Endothelial cell of umbilical vein (primary cell): ENCODE results near the gene SAP25. TPM values are rescaled to one million over a fixed set of nuclear protein-coding genes. Genes with fewer than 3 reads are reported as not detected.
A peak's percentile ranks its signal among the peaks of the same experiment; 100 is the strongest.

Experiments
- BruUV-seq: library from RNA; stranded (reverse); fragments of 400-500 nt; replicated peaks from 2 replicates; lab custom pipeline; 2021; lab: Mats Ljungman, UMichigan
- CTCF ChIA-PET: fragments of 300-600, 350-600 bp; sonication (Branson Sonifier 250); formaldehyde crosslinking; loops from one replicate; lab custom pipeline; 2021; ENCODE audit warnings: antibody characterized with exemption, inconsistent platforms; lab: Charles Lee
- POLR2A ChIA-PET: fragments of 300-600, 350-600 bp; sonication (Branson Sonifier 250); formaldehyde crosslinking; loops from one replicate; lab custom pipeline; 2021; ENCODE audit warnings: antibody characterized with exemption, inconsistent platforms; lab: Charles Lee
- DNase-seq: peaks from one replicate; pipeline ENCODE4 v3.0.0-alpha.2; 2011; ENCODE audit warnings: low read depth, low spot score
- FAIRE-seq: peaks from 2 replicates; lab custom pipeline; 2011; peaks lifted over from hg19 to GRCh38; lab: Jason Lieb, UNC
- H2AFZ ChIP-seq: 2 replicates; pipeline ENCODE4 v1.6.0; 2012; ENCODE audit warnings: low read depth, low read length, control low read depth, inconsistent platforms
- H3K27ac ChIP-seq: 2 replicates; pipeline ENCODE4 v1.5.1; 2011; ENCODE audit warnings: low read depth, mild to moderate bottlenecking, control low read depth, low read length, moderate library complexity; ENCODE audit not compliant: insufficient read depth
- H3K27me3 ChIP-seq, 2 experiments: 2 replicates each; pipeline versions ENCODE4 v1.6.0 to v1.6.1; 2011; ENCODE audit warnings: low read length in 2 of 2, mixed read lengths in 1 of 2; ENCODE audit not compliant: control insufficient read depth in 2 of 2, insufficient read depth in 2 of 2
- H3K36me3 ChIP-seq, 2 experiments: 2 replicates in 1 of 2; 3 replicates in 1 of 2; pipeline ENCODE4 v1.5.1; 2011; ENCODE audit warnings: low read length in 2 of 2, mild to moderate bottlenecking in 1 of 2, moderate library complexity in 1 of 2; ENCODE audit not compliant: control insufficient read depth in 2 of 2, insufficient read depth in 2 of 2; ENCODE audit errors: extremely low read depth in 1 of 2
- H3K4me1 ChIP-seq: 3 replicates; pipeline ENCODE4 v1.5.1; 2011; ENCODE audit warnings: mild to moderate bottlenecking, low read length; ENCODE audit not compliant: control insufficient read depth, insufficient read depth; ENCODE audit errors: extremely low read depth
- H3K4me2 ChIP-seq: 2 replicates; pipeline ENCODE4 v1.6.1; 2011; ENCODE audit warnings: low read length, control low read depth, mixed read lengths; ENCODE audit not compliant: insufficient read depth
- H3K4me3 ChIP-seq, 3 experiments: fragments of 200-600 bp in 1 of 3; sonication (generic), shearing (Covaris generic) in 1 of 3; replicated peaks in 1 of 3; 2 replicates each; pipeline ENCODE4 v1.5.1; 2011 to 2016; ENCODE audit warnings: control low read depth in 3 of 3, low read length in 3 of 3, mild to moderate bottlenecking in 2 of 3, inconsistent platforms in 1 of 3, low read depth in 1 of 3, moderate library complexity in 1 of 3; ENCODE audit not compliant: insufficient read depth in 1 of 3
- H3K79me2 ChIP-seq: 2 replicates; pipeline ENCODE4 v1.6.0; 2012; ENCODE audit warnings: low read length, inconsistent platforms; ENCODE audit not compliant: control insufficient read depth, insufficient read depth
- H3K9ac ChIP-seq: replicated peaks from 2 replicates; pipeline ENCODE3; 2011; ENCODE audit warnings: low read length, control low read depth; ENCODE audit not compliant: insufficient read depth; ENCODE audit errors: extremely low read depth
- H3K9me1 ChIP-seq: replicated peaks from 3 replicates; pipeline ENCODE4 v1.6.0; 2011; ENCODE audit warnings: mild to moderate bottlenecking, low read length; ENCODE audit not compliant: control insufficient read depth, insufficient read depth; ENCODE audit errors: extremely low read depth
- H3K9me3 ChIP-seq: replicated peaks from 2 replicates; pipeline ENCODE4 v1.5.1; 2012; ENCODE audit warnings: low read length, inconsistent platforms; ENCODE audit not compliant: control insufficient read depth, insufficient read depth
- H4K20me1 ChIP-seq: replicated peaks from 2 replicates; pipeline ENCODE3; 2011; ENCODE audit warnings: mild to moderate bottlenecking, low read length; ENCODE audit not compliant: control insufficient read depth, insufficient read depth; ENCODE audit errors: extremely low read depth
- CTCF ChIP-seq, 2 donors: IDR thresholded peaks; 1 replicate in 1 of 2; 2 replicates in 1 of 2; pipeline ENCODE4 v1.5.1; 2011; ENCODE audit warnings: low read length in 2 of 2, mild to moderate bottlenecking in 2 of 2, moderate library complexity in 2 of 2, control low read depth in 1 of 2, inconsistent platforms in 1 of 2, low read depth in 1 of 2; ENCODE audit not compliant: insufficient read depth in 1 of 2; ENCODE audit errors: extremely low read depth in 1 of 2
- FOS ChIP-seq: IDR thresholded peaks from 2 replicates; pipeline ENCODE4 v1.6.1; 2011; ENCODE audit warnings: mild to moderate bottlenecking, low read length, moderate library complexity, borderline replicate concordance; ENCODE audit not compliant: insufficient read depth
- GATA2 ChIP-seq: IDR thresholded peaks from 2 replicates; pipeline ENCODE4 v1.7.0; 2011; ENCODE audit warnings: low read depth, mild to moderate bottlenecking, moderate library complexity, mixed read lengths, low read length; ENCODE audit not compliant: insufficient read length, insufficient read depth
- JUN ChIP-seq: IDR thresholded peaks from 2 replicates; pipeline ENCODE4 v1.6.1; 2011; ENCODE audit warnings: borderline replicate concordance, low read depth; ENCODE audit not compliant: insufficient read length, insufficient read depth
- MYC ChIP-seq: IDR thresholded peaks from one replicate; pipeline ENCODE4 v1.6.1; 2011; ENCODE audit warnings: mild to moderate bottlenecking, low read depth, low read length
- POLR2A ChIP-seq: IDR thresholded peaks from 2 replicates; pipeline ENCODE4 v1.6.1; 2012; ENCODE audit warnings: low read depth, mild to moderate bottlenecking, control low read depth, low read length
- POLR2AphosphoS5 ChIP-seq: IDR thresholded peaks from 2 replicates; pipeline ENCODE4 v1.6.1; 2012; ENCODE audit warnings: low read depth, mild to moderate bottlenecking, control low read depth, low read length, moderate library complexity; ENCODE audit not compliant: insufficient read depth
- dilution Hi-C: fragments of 300-500 bp; cut with MboI; formaldehyde crosslinking; loops from one replicate; pipeline ENCODE4 v1.15.0; 2019; ENCODE audit warnings: low sequenced_read_pairs; ENCODE audit not compliant: extremely low pct_ligation_motif_present
- intact Hi-C: fragments of 100-400 bp; cut with micrococcal nuclease; formaldehyde crosslinking; loops from one replicate; pipeline ENCODE4 v1.10.0; 2022
- polyA plus RNA-seq, 4 experiments: library from polyadenylated mRNA; depleted of rRNA in 3 of 4; stranded (reverse) in 3 of 4; unstranded in 1 of 4; fragments of >200 nt; gene quantifications; 2 replicates each; pipeline versions ENCODE4 v1.2.1 to v1.2.3, GENCODE V29; 2011 to 2012; ENCODE audit warnings: missing spikeins in 1 of 4
- total RNA-seq: library from RNA; stranded (reverse); gene quantifications from 2 replicates; pipeline ENCODE4 v1.2.3, GENCODE V29; 2021

The SAP25 gene
- total and polyA plus RNA-seq, 2 donors (not counting 3 experiments of a cell fraction or from before 2014, with no cell fraction given), result 3.2 TPM

DNA sequence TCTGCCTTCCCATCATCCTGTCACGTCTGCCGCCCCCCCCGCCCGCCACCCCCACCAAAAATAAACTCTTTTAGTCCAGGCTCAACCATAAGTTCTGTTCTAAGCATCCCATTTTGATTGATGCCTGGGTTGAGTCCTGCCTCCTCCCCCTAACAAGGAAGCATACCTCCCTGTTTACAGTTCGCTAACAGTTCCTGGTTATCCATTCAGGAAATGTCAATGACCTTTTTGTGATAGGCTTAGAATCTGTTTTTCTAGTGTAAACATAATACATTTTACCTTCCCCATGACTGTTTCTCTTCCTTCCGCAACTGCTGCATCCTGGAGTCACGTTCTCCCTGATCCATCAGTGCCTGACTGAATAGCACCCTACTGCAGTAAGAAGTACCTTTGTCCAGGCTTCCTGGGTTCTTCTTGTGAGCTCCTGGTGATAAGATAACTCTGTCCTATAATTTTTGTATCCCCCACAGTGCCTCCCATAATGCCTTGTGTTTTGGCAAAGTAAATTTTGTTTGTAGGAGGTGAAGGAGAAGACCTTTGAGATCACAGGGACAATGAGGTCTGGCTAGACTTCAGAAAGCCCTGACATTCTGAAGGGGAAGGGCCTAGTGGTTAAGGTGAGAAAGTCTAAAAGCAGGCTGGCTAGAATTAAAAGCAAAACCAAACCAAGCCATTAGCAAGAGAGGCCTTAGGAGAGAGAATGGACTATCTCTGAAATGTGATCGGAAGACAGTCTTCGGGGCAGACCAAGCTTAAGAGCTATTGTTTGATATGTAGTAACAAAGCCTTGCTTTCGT is 27.4 kb downstream of the SAP25 start:
- H3K36me3 ChIP-seq, result peaks cover 2 to 4% of the 10 kb centered on the region in 2 experiments
- dilution Hi-C loops (no loop called here), intact Hi-C loops (loop anchor here (1.0 kb wide), 3 partner anchors 8 to 117 kb away; partner anchors contain the start of genes MEPCE and TSC22D4)
- no peaks in the 10 kb centered on the region for H3K9me3 ChIP-seq
- peaks cover 52% of the 10 kb centered on the region for H3K4me1 ChIP-seq
- TSS peak; percentile 70 for BruUV-seq
- FAIRE-seq (peak; percentile 90), DNase-seq (peak; percentile 86)
- TF ChIP-seq FOS (peak; percentile 48), JUN (peak; percentile 66), POLR2A (peak; percentile 39), MYC (no peak), POLR2AphosphoS5 (peak; percentile 63), CTCF (IDR thresholded peaks at IDR 0.05; ENCODE audit: extremely low read depth in 1 of 2, insufficient read depth in 1 of 2, low read depth in 1 of 2, low read length in 2 of 2) (no peak), GATA2 (peak; percentile 82)
- H3K9me1 ChIP-seq, result no peaks in the 10 kb centered on the region
- H3K27me3 ChIP-seq, result no peaks in the 10 kb centered on the region
- no peaks in the 10 kb centered on the region for H4K20me1 ChIP-seq
- H3K4me3 ChIP-seq, result peak overlapping the region in 1 of 3 experiments; percentile 20
- H3K4me2 ChIP-seq, result peak overlapping the region; percentile 81
- peak overlapping the region; percentile 94 for H3K27ac ChIP-seq
- peaks cover 20% of the 10 kb centered on the region for H3K79me2 ChIP-seq
- no peak overlapping the region for H2AFZ ChIP-seq
- POLR2A ChIA-PET, result interaction anchor here (1.4 to 2.0 kb wide), 3 partner anchors 13 to 118 kb away, joined by 3 to 6 read pairs (median 3); partner anchors contain the start of gene ZCWPW1
- CTCF ChIA-PET, result interaction anchor here (1.2 to 3.4 kb wide), 9 partner anchors 11 to 81 kb away, joined by 3 to 35 read pairs (median 8); partner anchors contain the start of gene NYAP1
- H3K9ac ChIP-seq, result peak overlapping the region; percentile 66
